Neuronal stem cell (in vitro differentiated cells): Measurements from ENCODE around the gene ITGBL1.

Source experiments
- DNase-seq: peaks from one replicate; pipeline ENCODE4 v3.0.0-alpha.2; 2013; ENCODE audit warnings: low spot score
- H2AFZ ChIP-seq: one replicate; pipeline ENCODE4 v1.6.1; 2013; ENCODE audit warnings: mild to moderate bottlenecking, low read length, inconsistent platforms
- H2AK5ac ChIP-seq: 2 replicates; pipeline ENCODE4 v1.6.1; 2013; ENCODE audit warnings: low read depth, mild to moderate bottlenecking, inconsistent platforms, low read length, moderate library complexity, mixed read lengths
- H2BK120ac ChIP-seq: 2 replicates; pipeline ENCODE4 v1.6.1; 2013; ENCODE audit warnings: low read depth, mild to moderate bottlenecking, inconsistent platforms, low read length, moderate library complexity, mixed read lengths
- H2BK12ac ChIP-seq: one replicate; pipeline ENCODE4 v1.6.1; 2013; ENCODE audit warnings: low read length, inconsistent platforms
- H2BK15ac ChIP-seq: 2 replicates; pipeline ENCODE4 v1.6.1; 2013; ENCODE audit warnings: mild to moderate bottlenecking, low read length, inconsistent platforms, mixed read lengths
- H2BK5ac ChIP-seq: one replicate; pipeline ENCODE4 v1.6.1; 2013; ENCODE audit warnings: inconsistent platforms, mild to moderate bottlenecking, low read length, moderate library complexity
- H3K14ac ChIP-seq: one replicate; pipeline ENCODE4 v1.6.1; 2013; ENCODE audit warnings: low read length, inconsistent platforms
- H3K18ac ChIP-seq: 2 replicates; pipeline ENCODE4 v1.6.1; 2013; ENCODE audit warnings: low read length, inconsistent platforms
- H3K23ac ChIP-seq: 2 replicates; pipeline ENCODE4 v1.6.1; 2013; ENCODE audit warnings: low read depth, mild to moderate bottlenecking, mixed read lengths, low read length, inconsistent platforms; ENCODE audit not compliant: poor library complexity
- H3K27ac ChIP-seq: replicated peaks from 3 replicates; pipeline ENCODE4 v1.5.1; 2013; ENCODE audit warnings: low read length, inconsistent platforms
- H3K27me3 ChIP-seq, 3 experiments: 2 replicates each; pipeline ENCODE4 v1.6.1; 2013; ENCODE audit warnings: low read length in 3 of 3, mild to moderate bottlenecking in 2 of 3, inconsistent platforms in 1 of 3, low read depth in 1 of 3, mixed read lengths in 1 of 3, moderate library complexity in 1 of 3; ENCODE audit not compliant: control insufficient read depth in 3 of 3, insufficient read depth in 3 of 3
- H3K36me3 ChIP-seq, 2 donors: replicated peaks in 1 of 2; 2 replicates each; pipeline ENCODE4 v1.6.1; 2013; ENCODE audit warnings: low read length in 2 of 2; ENCODE audit not compliant: control insufficient read depth in 2 of 2, insufficient read depth in 2 of 2
- H3K4ac ChIP-seq: 2 replicates; pipeline ENCODE4 v1.6.1; 2013; ENCODE audit warnings: inconsistent platforms, mild to moderate bottlenecking, low read length, moderate library complexity
- H3K4me1 ChIP-seq, 2 donors: 1 replicate in 1 of 2; 2 replicates in 1 of 2; pipeline ENCODE4 v1.6.1; 2013; ENCODE audit warnings: low read length in 2 of 2, low read depth in 1 of 2; ENCODE audit not compliant: control insufficient read depth in 2 of 2, insufficient read depth in 1 of 2
- H3K4me2 ChIP-seq: one replicate; pipeline ENCODE4 v1.6.1; 2013; ENCODE audit warnings: mild to moderate bottlenecking, low read length, inconsistent platforms; ENCODE audit not compliant: insufficient read depth, poor library complexity, severe bottlenecking
- H3K4me3 ChIP-seq, 2 donors: 2 replicates each; pipeline ENCODE4 v1.5.1; 2013; ENCODE audit warnings: low read length in 2 of 2, mild to moderate bottlenecking in 2 of 2, inconsistent platforms in 1 of 2, moderate library complexity in 1 of 2
- H3K79me1 ChIP-seq: one replicate; pipeline ENCODE4 v1.6.1; 2013; ENCODE audit warnings: low read depth, mild to moderate bottlenecking, inconsistent platforms, low read length, moderate library complexity
- H3K9ac ChIP-seq: one replicate; pipeline ENCODE4 v1.6.1; 2013; ENCODE audit warnings: mild to moderate bottlenecking, low read depth, low read length, inconsistent platforms; ENCODE audit not compliant: poor library complexity
- H3K9me3 ChIP-seq, 2 donors: replicated peaks in 1 of 2; 2 replicates each; pipeline versions ENCODE3 to v1.6.1; 2013; ENCODE audit warnings: low read length in 2 of 2, mild to moderate bottlenecking in 2 of 2, inconsistent platforms in 1 of 2, low read depth in 1 of 2, mixed read lengths in 1 of 2, moderate library complexity in 1 of 2; ENCODE audit not compliant: control insufficient read depth in 2 of 2, insufficient read depth in 1 of 2
- H4K8ac ChIP-seq: one replicate; pipeline ENCODE4 v1.6.1; 2013; ENCODE audit warnings: low read depth, mild to moderate bottlenecking, inconsistent platforms, low read length, moderate library complexity
- H4K91ac ChIP-seq: one replicate; pipeline ENCODE4 v1.6.1; 2013; ENCODE audit warnings: low read length, low read depth, mild to moderate bottlenecking, inconsistent platforms; ENCODE audit not compliant: poor library complexity
- WGBS, 2 donors: extraction: QIAGEN DNeasy Blood & Tissue Kit; methylation state at CpG; one replicate each; pipeline ENCODE4 v1.1.7; 2013; ENCODE audit warnings: missing lambda C conversion rate in 2 of 2, mixed read lengths in 1 of 2; ENCODE audit not compliant: insufficient read length in 2 of 2, insufficient replicate concordance in 1 of 2; ENCODE audit errors: extremely low coverage in 2 of 2; 5-methylcytosine and 5-hydroxymethylcytosine counted together

Gene ITGBL1

DNA sequence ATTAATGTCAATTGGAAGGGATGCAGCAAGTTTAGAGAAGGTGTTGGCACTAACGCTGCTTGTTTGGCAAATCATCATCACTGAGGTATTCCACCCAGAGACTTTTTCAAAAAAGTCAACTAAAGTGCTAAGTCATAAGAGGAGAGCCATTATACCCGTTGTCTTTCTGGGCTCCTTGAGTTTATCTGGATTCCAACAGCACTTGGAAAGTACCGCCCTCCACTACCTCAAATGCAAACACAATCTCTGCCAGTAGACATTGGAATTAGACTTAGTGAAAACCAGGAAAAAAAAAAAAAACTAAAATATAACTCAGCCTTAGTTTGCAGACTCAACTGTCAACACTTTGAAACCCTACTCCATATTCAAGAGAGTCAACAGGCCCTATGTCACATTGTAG lies 266.0 kb downstream of the ITGBL1 start:
- H3K4me1 ChIP-seq = no peaks in the 10 kb centered on the region
- no peak overlapping the region for H3K23ac ChIP-seq
- no peak overlapping the region for H3K4ac ChIP-seq
- H3K79me1 ChIP-seq = no peaks in the 10 kb centered on the region
- H3K9ac ChIP-seq = no peak overlapping the region
- H3K9me3 ChIP-seq = no peaks in the 10 kb centered on the region
- no peak overlapping the region for H2BK15ac ChIP-seq
- no peak overlapping the region for H3K4me3 ChIP-seq
- H2BK5ac ChIP-seq = no peak overlapping the region
- H4K8ac ChIP-seq = no peak overlapping the region
- no CpG with 5 or more reads among the region's 3 CpGs for WGBS, 2 donors
- DNase-seq = no peak
- H4K91ac ChIP-seq = no peak overlapping the region
- no peak overlapping the region for H2BK120ac ChIP-seq
- H3K27me3 ChIP-seq = no peaks in the 10 kb centered on the region
- H2BK12ac ChIP-seq = no peak overlapping the region
- no peak overlapping the region for H3K18ac ChIP-seq
- H2AFZ ChIP-seq = no peak overlapping the region
- no peak overlapping the region for H3K14ac ChIP-seq
- H2AK5ac ChIP-seq = no peak overlapping the region
- H3K4me2 ChIP-seq = no peak overlapping the region
- H3K27ac ChIP-seq = no peak overlapping the region
- H3K36me3 ChIP-seq = no peaks in the 10 kb centered on the region

DNA sequence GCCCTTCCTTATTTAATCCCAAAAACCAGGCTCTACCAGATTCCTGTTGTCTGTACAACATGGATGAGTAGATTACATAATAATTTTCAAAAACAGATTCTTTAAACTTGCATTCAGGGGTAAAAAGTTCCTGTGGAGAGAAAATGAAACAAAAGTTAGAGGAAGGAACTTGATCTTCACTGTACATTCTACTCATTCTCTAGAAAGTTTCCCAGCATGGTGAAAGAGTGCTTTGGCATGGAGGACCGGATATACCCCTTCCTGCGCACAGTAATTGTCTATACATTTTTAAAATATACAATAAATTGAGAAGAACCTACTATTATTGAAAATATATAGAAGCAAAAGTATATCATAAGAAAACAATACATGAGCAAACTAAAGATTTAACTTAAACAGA lies 274.2 kb downstream of the ITGBL1 start:
- Histone ChIP-seq H2BK120ac (no peak overlapping the region), H2BK5ac (no peak overlapping the region), H2AK5ac (no peak overlapping the region), H3K9ac (no peak overlapping the region), H3K4me1 (peaks cover 0 to 2% of the 10 kb centered on the region in 2 donors), H2BK12ac (no peak overlapping the region), H3K4me2 (no peak overlapping the region), H3K27ac (no peak overlapping the region), H4K91ac (no peak overlapping the region), H3K4me3 (no peak overlapping the region), H3K4ac (no peak overlapping the region), H3K18ac (no peak overlapping the region), H3K9me3 (no peaks in the 10 kb centered on the region), H2BK15ac (no peak overlapping the region), H3K14ac (no peak overlapping the region), H3K23ac (no peak overlapping the region), H3K27me3 (no peaks in the 10 kb centered on the region), H3K36me3 (no peaks in the 10 kb centered on the region), H4K8ac (no peak overlapping the region), H2AFZ (no peak overlapping the region), H3K79me1 (no peaks in the 10 kb centered on the region)
- WGBS, 2 donors = no CpG with 5 or more reads among the region's 2 CpGs
- DNase-seq = no peak

DNA sequence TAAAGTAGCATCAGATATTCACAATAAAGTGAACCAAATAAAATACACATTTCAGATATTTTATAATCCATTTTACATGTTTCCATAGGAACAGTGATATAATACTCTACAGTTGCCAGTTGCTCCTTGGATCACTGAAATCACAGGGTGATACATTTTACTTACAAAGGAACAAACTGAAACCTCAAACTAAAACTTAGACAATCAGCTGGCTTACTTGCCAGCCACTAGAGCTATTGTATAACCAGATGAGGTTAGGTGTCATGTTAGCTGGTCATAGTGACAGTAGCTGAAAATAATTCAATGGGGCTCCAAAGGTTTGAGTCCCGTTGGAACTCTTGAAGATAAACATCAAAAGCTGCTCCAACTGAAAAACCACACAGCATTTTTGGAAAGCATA lies 274.6 kb downstream of the ITGBL1 start:
- H2BK12ac ChIP-seq = no peak overlapping the region
- H3K4me2 ChIP-seq = no peak overlapping the region
- DNase-seq = no peak
- no peak overlapping the region for H3K14ac ChIP-seq
- no peaks in the 10 kb centered on the region for H3K27me3 ChIP-seq
- H4K8ac ChIP-seq = no peak overlapping the region
- H3K36me3 ChIP-seq = no peaks in the 10 kb centered on the region
- H3K4me1 ChIP-seq = peaks cover 0 to 2% of the 10 kb centered on the region in 2 donors
- H3K9ac ChIP-seq = no peak overlapping the region
- no peak overlapping the region for H3K4me3 ChIP-seq
- no peak overlapping the region for H2AK5ac ChIP-seq
- no peak overlapping the region for H3K23ac ChIP-seq
- H2BK5ac ChIP-seq = no peak overlapping the region
- no peaks in the 10 kb centered on the region for H3K79me1 ChIP-seq
- no peak overlapping the region for H2AFZ ChIP-seq
- H3K4ac ChIP-seq = no peak overlapping the region
- H4K91ac ChIP-seq = no peak overlapping the region
- no peak overlapping the region for H3K18ac ChIP-seq
- H3K9me3 ChIP-seq = no peaks in the 10 kb centered on the region
- WGBS, 2 donors = no CpG with 5 or more reads among the region's 1 CpG
- no peak overlapping the region for H2BK120ac ChIP-seq
- H3K27ac ChIP-seq = no peak overlapping the region
- no peak overlapping the region for H2BK15ac ChIP-seq

DNA sequence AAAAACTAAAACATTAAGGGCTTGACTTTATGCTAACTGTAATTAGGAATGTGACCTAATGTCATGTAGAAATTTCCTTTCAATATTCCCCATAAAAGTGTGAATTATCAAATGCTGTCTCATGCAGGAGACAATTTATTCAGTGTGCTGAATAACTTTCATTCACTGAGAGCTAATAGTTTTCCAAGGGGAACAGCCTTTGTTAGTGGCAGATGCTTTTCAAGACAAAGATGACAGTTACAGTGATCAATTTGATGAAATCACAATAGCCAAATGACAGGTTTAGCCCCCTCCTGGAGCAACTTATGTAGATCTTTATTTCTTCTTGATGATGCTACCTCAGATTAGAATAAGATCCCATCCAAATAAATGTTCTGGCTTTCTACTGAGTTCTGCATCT lies 275.5 kb downstream of the ITGBL1 start:
- no peak overlapping the region for H2BK5ac ChIP-seq
- H2BK120ac ChIP-seq = no peak overlapping the region
- no peak overlapping the region for H2AFZ ChIP-seq
- H3K4me2 ChIP-seq = no peak overlapping the region
- H2BK15ac ChIP-seq = no peak overlapping the region
- H3K27me3 ChIP-seq = no peaks in the 10 kb centered on the region
- H3K79me1 ChIP-seq = no peaks in the 10 kb centered on the region
- H3K4me3 ChIP-seq = no peak overlapping the region
- H4K8ac ChIP-seq = no peak overlapping the region
- H3K9me3 ChIP-seq = no peaks in the 10 kb centered on the region
- H3K23ac ChIP-seq = no peak overlapping the region
- H3K14ac ChIP-seq = no peak overlapping the region
- H2AK5ac ChIP-seq = no peak overlapping the region
- peaks cover 0 to 2% of the 10 kb centered on the region in 2 donors for H3K4me1 ChIP-seq
- no peak overlapping the region for H3K18ac ChIP-seq
- H3K27ac ChIP-seq = no peak overlapping the region
- H3K9ac ChIP-seq = no peak overlapping the region
- DNase-seq = no peak
- H4K91ac ChIP-seq = no peak overlapping the region
- no peak overlapping the region for H3K4ac ChIP-seq
- no peaks in the 10 kb centered on the region for H3K36me3 ChIP-seq
- no peak overlapping the region for H2BK12ac ChIP-seq
